Measurements from ENCODE around the gene LTBP1. TPM values are rescaled to one million over a fixed set of nuclear protein-coding genes. Genes with fewer than 3 reads are reported as not detected.

The LTBP1 gene
- total RNA-seq, 4 donors from 2014 or later: 5.1 to 12.9 (median 10.7) TPM

- no peak for DNase-seq
- intact Hi-C loops (cut with DNase I): no loop called here
- Histone ChIP-seq H3K9me3 (no peaks in the 10 kb centered on the region), H3K36me3 (no peaks in the 10 kb centered on the region), H3K27ac (peak overlapping the region in 1 of 3 donors; percentile 28), H3K27me3 (no peaks in the 10 kb centered on the region), H3K4me3 (replicated peaks in 1 of 3) (no peak overlapping the region), H3K4me1 (peaks cover 0 to 3% of the 10 kb centered on the region in 2 donors)
- TF ChIP-seq POLR2A (IDR thresholded peaks at IDR 0.05): no peak
- WGBS, 2 donors: 63 to 71% methylated on average over 4 of the region's 4 CpGs
Measured at GRCh38 chr2:33342705-33343104, 396.0 kb downstream of the LTBP1 start.

GRCh38 chr2:33343387-33343895 lies 396.7 kb downstream of the LTBP1 start:
- Histone ChIP-seq H3K9me3 (no peaks in the 10 kb centered on the region), H3K27ac (no peak overlapping the region), H3K36me3 (no peaks in the 10 kb centered on the region), H3K4me3 (replicated peaks in 1 of 3) (no peak overlapping the region), H3K27me3 (no peaks in the 10 kb centered on the region), H3K4me1 (peaks cover 0 to 3% of the 10 kb centered on the region in 2 donors)
- TF ChIP-seq CTCF (IDR thresholded peaks at IDR 0.05): no peak
- no peak for DNase-seq
- 91 to 93% methylated on average over 3 of the region's 3 CpGs for WGBS, 2 donors
- intact Hi-C loops (cut with DNase I): no loop called here

- no peak overlapping the region for H3K27ac ChIP-seq
Measured at GRCh38 chr2:33344230-33344629, 397.5 kb downstream of the LTBP1 start.

GRCh38 chr2:33347856-33348255 lies 401.1 kb downstream of the LTBP1 start:
- intact Hi-C loops (cut with DNase I): no loop called here
- H3K4me3 ChIP-seq (replicated peaks in 1 of 3): no peak overlapping the region
- no peaks in the 10 kb centered on the region for H3K4me1 ChIP-seq
- no peaks in the 10 kb centered on the region for H3K9me3 ChIP-seq
- DNase-seq: no peak
- WGBS, 2 donors: 87 to 88% methylated on average over 3 of the region's 3 CpGs
- no peak overlapping the region for H3K27ac ChIP-seq
- no peaks in the 10 kb centered on the region for H3K36me3 ChIP-seq
- TF ChIP-seq POLR2A (IDR thresholded peaks at IDR 0.05) (no peak), CTCF (IDR thresholded peaks at IDR 0.05) (no peak)
- H3K27me3 ChIP-seq: no peaks in the 10 kb centered on the region

More at GRCh38 chr2:33344230-33344629, 397.5 kb downstream of the LTBP1 start:
- Histone ChIP-seq H3K4me1 (peaks cover 0 to 3% of the 10 kb centered on the region in 2 donors), H3K4me3 (replicated peaks in 1 of 3) (no peak overlapping the region), H3K27me3 (no peaks in the 10 kb centered on the region), H3K9me3 (no peaks in the 10 kb centered on the region), H3K36me3 (no peaks in the 10 kb centered on the region)
- TF ChIP-seq CTCF (IDR thresholded peaks at IDR 0.05) (no peak), POLR2A (IDR thresholded peaks at IDR 0.05) (no peak)
- DNase-seq: no peak
- 80 to 89% methylated on average over 3 of the region's 3 CpGs for WGBS, 2 donors
- intact Hi-C loops (cut with DNase I): no loop called here

- Histone ChIP-seq H3K27me3 (no peaks in the 10 kb centered on the region), H3K4me3 (replicated peaks in 1 of 3) (no peak overlapping the region), H3K9me3 (no peaks in the 10 kb centered on the region), H3K27ac (no peak overlapping the region), H3K4me1 (no peaks in the 10 kb centered on the region), H3K36me3 (no peaks in the 10 kb centered on the region)
- TF ChIP-seq CTCF (IDR thresholded peaks at IDR 0.05): no peak
- no peak for TF ChIP-seq POLR2A (IDR thresholded peaks at IDR 0.05)
- DNase-seq: no peak
- intact Hi-C loops (cut with DNase I): no loop called here
Measured at GRCh38 chr2:33350632-33351031, 403.9 kb downstream of the LTBP1 start.

GRCh38 chr2:33351781-33352180 lies 405.0 kb downstream of the LTBP1 start:
- no peak overlapping the region for H3K4me3 ChIP-seq (replicated peaks in 1 of 3)
- DNase-seq: no peak
- no peak overlapping the region for H3K27ac ChIP-seq
- H3K9me3 ChIP-seq: no peaks in the 10 kb centered on the region
- intact Hi-C loops (cut with DNase I): no loop called here
- TF ChIP-seq POLR2A (IDR thresholded peaks at IDR 0.05) (no peak), CTCF (IDR thresholded peaks at IDR 0.05) (no peak)
- H3K4me1 ChIP-seq: no peaks in the 10 kb centered on the region
- H3K36me3 ChIP-seq: no peaks in the 10 kb centered on the region
- H3K27me3 ChIP-seq: no peaks in the 10 kb centered on the region
